Right atrium auricular region (tissue), 2 donors: ENCODE results near the gene GBP7. TPM values are rescaled to one million over a fixed set of nuclear protein-coding genes. Genes with fewer than 3 reads are reported as not detected.

Experiments
- DNase-seq: peaks from one replicate; pipeline ENCODE4 v3.0.0-alpha.2; 2019; ENCODE audit warnings: low spot score
- H3K27ac ChIP-seq, 2 donors: fragments of 200-600 bp; sonication (generic); 1 replicate in 1 of 2; 2 replicates in 1 of 2; pipeline ENCODE4 v1.5.1; 2016 to 2019
- H3K27me3 ChIP-seq, 2 donors: fragments of 200-600 bp; sonication (generic); one replicate each; pipeline versions ENCODE4 v1.5.1 to v1.6.0; 2017 to 2019
- H3K36me3 ChIP-seq: fragments of 200-600 bp; sonication (generic); one replicate; pipeline ENCODE4 v1.5.1; 2016
- H3K4me1 ChIP-seq, 2 donors: fragments of 200-600 bp; sonication (generic); one replicate each; pipeline versions ENCODE4 v1.5.1 to v1.6.0; 2017 to 2019
- H3K4me3 ChIP-seq, 2 donors: fragments of 200-600 bp; sonication (generic); 1 replicate in 1 of 2; 2 replicates in 1 of 2; pipeline ENCODE4 v1.5.1; 2017 to 2019; ENCODE audit warnings: mild to moderate bottlenecking in 1 of 2, moderate library complexity in 1 of 2
- H3K9me3 ChIP-seq, 2 donors: fragments of 200-600 bp; sonication (generic); one replicate each; pipeline ENCODE4 v1.5.1; 2019
- CTCF ChIP-seq, 2 donors: fragments of 200-600 bp; sonication (generic); IDR thresholded peaks; one replicate each; pipeline ENCODE4 v1.5.1; 2019; ENCODE audit warnings: antibody characterized with exemption in 2 of 2
- total RNA-seq, 2 donors: library from RNA; depleted of rRNA; stranded (reverse); fragments of >200 nt; gene quantifications; one replicate each; pipeline ENCODE4 v1.1.0, GENCODE V29; 2016

The GBP7 gene
- total RNA-seq, 2 donors from 2014 or later, result not detected

GRCh38 chr1:89198081-89198480 is 22.3 kb upstream of the GBP7 start:
- Histone ChIP-seq H3K4me1 (no peaks in the 10 kb centered on the region), H3K27ac (peak overlapping the region; percentile 69 to 81), H3K9me3 (no peaks in the 10 kb centered on the region), H3K4me3 (peak overlapping the region; percentile 53 to 54), H3K27me3 (no peaks in the 10 kb centered on the region), H3K36me3 (no peaks in the 10 kb centered on the region)
- DNase-seq, result no peak
- no peak for TF ChIP-seq CTCF (IDR thresholded peaks at IDR 0.05)

- Histone ChIP-seq H3K4me3 (no peak overlapping the region), H3K27ac (no peak overlapping the region), H3K36me3 (no peaks in the 10 kb centered on the region), H3K9me3 (no peaks in the 10 kb centered on the region), H3K4me1 (no peaks in the 10 kb centered on the region), H3K27me3 (no peaks in the 10 kb centered on the region)
- DNase-seq, result no peak
- TF ChIP-seq CTCF (IDR thresholded peaks at IDR 0.05), result no peak
Measured at GRCh38 chr1:89195476-89195875, 19.7 kb upstream of the GBP7 start.

GRCh38 chr1:89191314-89191713 is 15.5 kb upstream of the GBP7 start:
- H3K27ac ChIP-seq, result no peak overlapping the region
- H3K4me1 ChIP-seq, result no peaks in the 10 kb centered on the region
- no peak for DNase-seq
- no peak overlapping the region for H3K4me3 ChIP-seq
- H3K9me3 ChIP-seq, result no peaks in the 10 kb centered on the region
- H3K27me3 ChIP-seq, result no peaks in the 10 kb centered on the region
- no peak for TF ChIP-seq CTCF (IDR thresholded peaks at IDR 0.05)
- no peaks in the 10 kb centered on the region for H3K36me3 ChIP-seq

- Histone ChIP-seq H3K36me3 (no peaks in the 10 kb centered on the region), H3K27ac (no peak overlapping the region), H3K4me1 (no peaks in the 10 kb centered on the region), H3K4me3 (no peak overlapping the region), H3K9me3 (no peaks in the 10 kb centered on the region), H3K27me3 (no peaks in the 10 kb centered on the region)
- no peak for DNase-seq
- no peak for TF ChIP-seq CTCF (IDR thresholded peaks at IDR 0.05)
Measured at GRCh38 chr1:89190017-89190416, 14.2 kb upstream of the GBP7 start.

- DNase-seq, result no peak
- no peak for TF ChIP-seq CTCF (IDR thresholded peaks at IDR 0.05)
- no peaks in the 10 kb centered on the region for H3K4me1 ChIP-seq
- H3K27me3 ChIP-seq, result no peaks in the 10 kb centered on the region
- H3K36me3 ChIP-seq, result peaks cover 2% of the 10 kb centered on the region
- no peaks in the 10 kb centered on the region for H3K9me3 ChIP-seq
- H3K4me3 ChIP-seq, result no peak overlapping the region
- no peak overlapping the region for H3K27ac ChIP-seq
Measured at GRCh38 chr1:89179343-89179742, 3.5 kb upstream of the GBP7 start.

- no peak overlapping the region for H3K27ac ChIP-seq
- H3K4me3 ChIP-seq, result no peak overlapping the region
- DNase-seq, result no peak
- no peaks in the 10 kb centered on the region for H3K9me3 ChIP-seq
- H3K4me1 ChIP-seq, result no peaks in the 10 kb centered on the region
- H3K36me3 ChIP-seq, result no peaks in the 10 kb centered on the region
- H3K27me3 ChIP-seq, result no peaks in the 10 kb centered on the region
- no peak for TF ChIP-seq CTCF (IDR thresholded peaks at IDR 0.05)
Measured at GRCh38 chr1:89176971-89177370, 1.2 kb upstream of the GBP7 start.
